Suprapubic skin (tissue), 4 donors: ENCODE data around the gene FNDC7. TPM values are rescaled to one million over a fixed set of nuclear protein-coding genes. Genes with fewer than 3 reads are reported as not detected.

ENCODE experiments used
- DNase-seq, 2 donors: peaks; one replicate each; pipeline ENCODE4 v3.0.0-alpha.2; 2019; ENCODE audit warnings: low spot score in 2 of 2
- H3K27ac ChIP-seq: fragments of 200-600 bp; sonication (generic); one replicate; pipeline ENCODE4 v1.5.1; 2019
- H3K27me3 ChIP-seq: fragments of 200-600 bp; sonication (generic); one replicate; pipeline ENCODE4 v1.5.1; 2019
- H3K36me3 ChIP-seq: fragments of 200-600 bp; sonication (generic); one replicate; pipeline ENCODE4 v1.5.1; 2019
- H3K4me1 ChIP-seq: fragments of 200-600 bp; sonication (generic); one replicate; pipeline ENCODE4 v1.5.1; 2019
- H3K4me3 ChIP-seq: fragments of 200-600 bp; sonication (generic); one replicate; pipeline ENCODE4 v1.5.1; 2019; ENCODE audit warnings: mild to moderate bottlenecking
- H3K9me3 ChIP-seq: fragments of 200-600 bp; sonication (generic); one replicate; pipeline ENCODE4 v1.5.1; 2019
- EP300 ChIP-seq: sonication (generic); formaldehyde crosslinking; IDR thresholded peaks from one replicate; pipeline ENCODE4 v1.6.1; 2017; ENCODE audit warnings: antibody characterized with exemption
- POLR2A ChIP-seq, 2 donors: fragments of 450-650 bp; IDR thresholded peaks; one replicate each; pipeline ENCODE4 v1.6.1; 2017; ENCODE audit warnings: antibody characterized with exemption in 2 of 2, mild to moderate bottlenecking in 2 of 2, moderate library complexity in 2 of 2
- POLR2AphosphoS5 ChIP-seq, 3 donors: sonication (generic); formaldehyde crosslinking; IDR thresholded peaks; one replicate each; pipeline ENCODE4 v1.6.1; 2017; ENCODE audit warnings: antibody characterized with exemption in 3 of 3
- WGBS: methylation state at CpG from one replicate; pipeline ENCODE4 v1.1.5; 2018; 5-methylcytosine and 5-hydroxymethylcytosine counted together
- total RNA-seq, 4 donors: library from RNA; depleted of rRNA; stranded (reverse); fragments of >200 nt; gene quantifications; one replicate each; pipeline ENCODE4 v1.1.0, GENCODE V29; 2016
- TF ChIP-seq, protein P1 (sequence below), 2 donors: fragments of 200-600 bp in 1 of 2; fragments of 450-650 bp in 1 of 2; sonication (generic) in 1 of 2; IDR thresholded peaks; one replicate each; pipeline ENCODE4 v1.5.1; 2016 to 2019; ENCODE audit warnings: antibody characterized with exemption in 2 of 2, mild to moderate bottlenecking in 1 of 2, moderate library complexity in 1 of 2

Gene FNDC7
- total RNA-seq, 4 donors from 2014 or later, result 0.24 TPM; not detected in 3

DNA sequence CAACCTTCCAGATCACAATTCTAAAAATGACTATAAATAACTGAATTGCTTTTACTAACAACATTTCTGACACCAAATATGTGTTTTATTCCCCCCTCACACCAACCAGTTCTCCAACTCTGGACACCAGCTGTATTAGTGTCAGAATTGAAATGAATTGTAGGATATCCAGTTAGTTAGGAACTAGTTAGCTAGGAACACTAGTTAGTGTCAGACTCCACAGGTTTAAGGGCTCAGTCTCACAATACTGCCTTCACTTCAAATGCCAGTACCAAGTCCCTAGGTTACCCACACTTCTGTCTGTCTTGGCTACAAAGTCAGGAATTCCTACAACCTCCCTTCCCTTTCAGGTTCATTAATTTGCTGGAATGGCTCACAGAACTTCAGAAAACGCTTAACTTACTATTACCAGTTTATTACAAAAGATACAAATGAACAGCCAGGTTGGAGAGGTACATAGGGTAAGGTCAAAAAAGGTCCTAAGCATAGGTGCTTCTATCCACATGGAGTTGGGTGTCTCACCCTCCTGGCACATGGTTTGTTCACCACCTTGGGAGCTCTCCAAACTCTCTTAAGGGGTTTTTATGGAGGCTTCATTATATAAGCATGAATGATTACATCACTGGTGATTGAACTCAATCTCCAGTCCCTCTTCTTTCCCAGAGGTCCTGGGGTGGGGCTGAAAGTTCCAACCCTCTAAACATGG, 37.9 kb downstream of the FNDC7 start:
- Histone ChIP-seq H3K4me3 (no peak overlapping the region), H3K36me3 (peaks cover 19% of the 10 kb centered on the region), H3K27me3 (no peaks in the 10 kb centered on the region), H3K4me1 (peaks cover 19% of the 10 kb centered on the region), H3K27ac (no peak overlapping the region), H3K9me3 (no peaks in the 10 kb centered on the region)
- TF ChIP-seq, protein P1, sequence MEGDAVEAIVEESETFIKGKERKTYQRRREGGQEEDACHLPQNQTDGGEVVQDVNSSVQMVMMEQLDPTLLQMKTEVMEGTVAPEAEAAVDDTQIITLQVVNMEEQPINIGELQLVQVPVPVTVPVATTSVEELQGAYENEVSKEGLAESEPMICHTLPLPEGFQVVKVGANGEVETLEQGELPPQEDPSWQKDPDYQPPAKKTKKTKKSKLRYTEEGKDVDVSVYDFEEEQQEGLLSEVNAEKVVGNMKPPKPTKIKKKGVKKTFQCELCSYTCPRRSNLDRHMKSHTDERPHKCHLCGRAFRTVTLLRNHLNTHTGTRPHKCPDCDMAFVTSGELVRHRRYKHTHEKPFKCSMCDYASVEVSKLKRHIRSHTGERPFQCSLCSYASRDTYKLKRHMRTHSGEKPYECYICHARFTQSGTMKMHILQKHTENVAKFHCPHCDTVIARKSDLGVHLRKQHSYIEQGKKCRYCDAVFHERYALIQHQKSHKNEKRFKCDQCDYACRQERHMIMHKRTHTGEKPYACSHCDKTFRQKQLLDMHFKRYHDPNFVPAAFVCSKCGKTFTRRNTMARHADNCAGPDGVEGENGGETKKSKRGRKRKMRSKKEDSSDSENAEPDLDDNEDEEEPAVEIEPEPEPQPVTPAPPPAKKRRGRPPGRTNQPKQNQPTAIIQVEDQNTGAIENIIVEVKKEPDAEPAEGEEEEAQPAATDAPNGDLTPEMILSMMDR (IDR thresholded peaks at IDR 0.05), result no peak
- TF ChIP-seq EP300 (no peak), POLR2AphosphoS5 (IDR thresholded peaks at IDR 0.05) (no peak), POLR2A (IDR thresholded peaks at IDR 0.05) (no peak)
- 74% methylated on average over 1 of the region's 1 CpG for WGBS
- DNase-seq, result no peak

DNA sequence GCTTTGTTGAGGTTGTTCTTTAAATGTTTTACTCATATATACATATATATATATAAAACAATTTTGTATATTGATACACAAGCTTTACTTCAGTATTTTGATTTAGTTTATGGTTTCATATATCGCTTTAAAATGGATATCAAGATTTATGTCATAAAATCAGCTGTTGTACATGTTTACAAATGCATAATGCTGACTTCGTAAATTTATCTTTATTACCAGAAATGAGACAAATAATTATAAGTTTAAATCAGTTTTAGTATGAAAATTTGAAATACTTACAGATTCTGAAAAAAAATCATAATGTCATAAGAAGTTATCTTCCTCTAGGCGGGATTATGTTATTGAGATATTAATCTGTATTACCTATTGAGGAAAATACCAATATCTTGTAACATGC, 40.7 kb downstream of the FNDC7 start:
- Histone ChIP-seq H3K27me3 (no peaks in the 10 kb centered on the region), H3K27ac (no peak overlapping the region), H3K4me1 (peaks cover 9% of the 10 kb centered on the region), H3K9me3 (no peaks in the 10 kb centered on the region), H3K36me3 (peaks cover 38% of the 10 kb centered on the region), H3K4me3 (no peak overlapping the region)
- 79% methylated on average over 3 of the region's 3 CpGs for WGBS
- no peak for DNase-seq
- TF ChIP-seq POLR2A (IDR thresholded peaks at IDR 0.05) (no peak), POLR2AphosphoS5 (IDR thresholded peaks at IDR 0.05) (no peak), EP300 (no peak)
- TF ChIP-seq, protein P1 (IDR thresholded peaks at IDR 0.05), result no peak

DNA sequence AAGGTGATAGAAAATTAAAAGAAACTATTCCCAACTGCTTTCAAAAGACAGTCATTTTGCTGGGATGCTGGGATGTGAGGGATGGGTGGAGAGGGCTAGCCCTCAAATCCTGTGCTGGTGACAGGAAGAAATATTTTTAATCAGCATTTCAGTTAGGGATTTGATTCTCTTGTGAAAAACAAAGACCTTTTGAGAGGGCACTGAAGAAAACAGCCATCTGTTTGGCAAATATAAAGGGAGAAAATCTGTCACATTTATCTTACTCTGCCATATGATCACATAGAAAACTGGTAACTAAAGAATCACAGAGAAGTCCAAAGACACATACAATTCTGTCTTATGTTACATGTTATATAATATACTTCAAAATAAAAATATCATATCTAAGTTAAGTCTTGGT, 46.1 kb downstream of the FNDC7 start:
- DNase-seq, result no peak
- Histone ChIP-seq H3K27me3 (no peaks in the 10 kb centered on the region), H3K4me3 (no peak overlapping the region), H3K36me3 (peaks cover 75% of the 10 kb centered on the region), H3K27ac (no peak overlapping the region), H3K9me3 (no peaks in the 10 kb centered on the region), H3K4me1 (no peaks in the 10 kb centered on the region)
- TF ChIP-seq POLR2AphosphoS5 (IDR thresholded peaks at IDR 0.05) (no peak), EP300 (no peak), POLR2A (IDR thresholded peaks at IDR 0.05) (no peak)
- TF ChIP-seq, protein P1 (IDR thresholded peaks at IDR 0.05), result no peak

DNA sequence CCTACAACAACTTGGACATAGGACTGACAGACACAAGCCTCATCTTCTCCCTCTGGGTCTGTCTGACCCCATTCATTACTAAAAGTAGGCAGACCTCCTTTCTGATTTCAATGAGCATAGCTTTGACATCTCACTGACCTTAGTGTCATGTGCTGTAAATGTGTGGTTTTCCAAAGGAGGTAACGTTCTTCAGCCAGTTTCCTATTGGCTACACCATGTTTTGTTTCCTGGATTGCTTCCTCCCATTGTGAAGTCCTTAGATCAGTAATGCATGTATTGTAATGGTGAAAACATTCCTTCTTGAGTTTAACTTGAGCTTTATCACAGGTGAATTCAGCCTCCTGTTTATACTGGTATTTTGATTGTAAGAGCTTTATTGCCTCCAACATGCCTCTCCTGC, 54.4 kb downstream of the FNDC7 start:
- no peaks in the 10 kb centered on the region for H3K4me1 ChIP-seq
- H3K27me3 ChIP-seq, result no peaks in the 10 kb centered on the region
- H3K9me3 ChIP-seq, result no peaks in the 10 kb centered on the region
- no peak overlapping the region for H3K27ac ChIP-seq
- DNase-seq, result no peak
- peaks cover 73% of the 10 kb centered on the region for H3K36me3 ChIP-seq
- TF ChIP-seq POLR2AphosphoS5 (IDR thresholded peaks at IDR 0.05) (no peak), POLR2A (IDR thresholded peaks at IDR 0.05) (no peak), EP300 (no peak)
- TF ChIP-seq, protein P1 (IDR thresholded peaks at IDR 0.05), result no peak
- WGBS, result 53% methylated on average over 1 of the region's 1 CpG
- no peak overlapping the region for H3K4me3 ChIP-seq

DNA sequence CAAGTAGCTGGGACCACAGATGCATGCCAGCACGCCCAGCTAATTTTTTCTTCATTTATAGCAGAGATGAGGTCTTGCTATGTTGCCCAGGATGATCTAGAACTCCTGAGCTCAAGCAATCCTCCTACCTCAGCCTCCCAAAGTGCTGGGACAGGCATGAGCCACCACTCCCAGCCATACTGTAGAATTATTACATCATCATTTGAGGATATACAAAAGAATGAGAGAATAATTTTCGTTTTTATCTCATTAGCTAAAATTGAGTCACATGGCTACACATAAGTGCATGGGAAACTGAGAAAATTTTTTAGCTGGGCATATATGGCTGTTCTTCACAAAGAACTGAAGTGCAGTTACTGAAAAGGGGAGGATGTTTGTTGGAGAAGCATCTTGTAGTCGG, 55.0 kb downstream of the FNDC7 start:
- 92% methylated on average over 3 of the region's 3 CpGs for WGBS
- no peak overlapping the region for H3K4me3 ChIP-seq
- peaks cover 71% of the 10 kb centered on the region for H3K36me3 ChIP-seq
- H3K27ac ChIP-seq, result no peak overlapping the region
- no peak for DNase-seq
- no peaks in the 10 kb centered on the region for H3K9me3 ChIP-seq
- TF ChIP-seq, protein P1 (IDR thresholded peaks at IDR 0.05), result no peak
- TF ChIP-seq POLR2AphosphoS5 (IDR thresholded peaks at IDR 0.05) (no peak), EP300 (no peak), POLR2A (IDR thresholded peaks at IDR 0.05) (no peak)
- no peaks in the 10 kb centered on the region for H3K27me3 ChIP-seq
- H3K4me1 ChIP-seq, result no peaks in the 10 kb centered on the region
